HEK293 (cell line): ENCODE measurements around the gene DNAJB1.

ENCODE experiments used
- HOXD13 ChIP-seq: sonication (generic); formaldehyde crosslinking; IDR thresholded peaks from 2 replicates; pipeline ENCODE4 v1.8.0; 2022; ENCODE audit warnings: missing genetic modification reagents, borderline replicate concordance
- MZF1 ChIP-seq: fragments of 450-650 bp; formaldehyde crosslinking; IDR thresholded peaks from 2 replicates; pipeline ENCODE4 v1.5.1; 2017; ENCODE audit warnings: missing biosample characterization, missing genetic modification characterization, borderline replicate concordance
- SCRT1 ChIP-seq: fragments of 450-650 bp; formaldehyde crosslinking; IDR thresholded peaks from 2 replicates; pipeline ENCODE4 v1.5.1; 2016; ENCODE audit warnings: missing biosample characterization, missing genetic modification characterization, borderline replicate concordance
- ZEB2 ChIP-seq: fragments of 450-650 bp; formaldehyde crosslinking; IDR thresholded peaks from 2 replicates; pipeline ENCODE4 v1.5.1; 2016; ENCODE audit warnings: missing biosample characterization, missing genetic modification characterization
- ZNF133 ChIP-seq: fragments of 450-650 bp; formaldehyde crosslinking; IDR thresholded peaks from 2 replicates; pipeline ENCODE4 v1.5.1; 2016; ENCODE audit warnings: missing biosample characterization, missing genetic modification characterization
- ZNF157 ChIP-seq: fragments of 450-650 bp; formaldehyde crosslinking; IDR thresholded peaks from 2 replicates; pipeline ENCODE4 v1.5.1; 2016; ENCODE audit warnings: missing biosample characterization, missing genetic modification characterization
- ZNF248 ChIP-seq: fragments of 450-650 bp; formaldehyde crosslinking; IDR thresholded peaks from 2 replicates; pipeline ENCODE4 v1.5.1; 2017; ENCODE audit warnings: missing biosample characterization, missing genetic modification characterization
- ZNF48 ChIP-seq: fragments of 450-650 bp; formaldehyde crosslinking; IDR thresholded peaks from 2 replicates; pipeline ENCODE4 v1.5.1; 2016; ENCODE audit warnings: missing biosample characterization, missing genetic modification characterization
- ZNF596 ChIP-seq: fragments of 450-650 bp; IDR thresholded peaks from 2 replicates; pipeline ENCODE4 v1.5.0; 2018; ENCODE audit warnings: missing biosample characterization, mild to moderate bottlenecking, missing genetic modification characterization, moderate library complexity
- TF ChIP-seq, protein P1 (sequence below): fragments of 450-650 bp; formaldehyde crosslinking; IDR thresholded peaks from 2 replicates; pipeline ENCODE4 v1.5.1; 2016; ENCODE audit warnings: missing biosample characterization, missing genetic modification characterization

Gene DNAJB1

GRCh38 chr19:14467391-14467790 lies 50.8 kb downstream of the DNAJB1 start (continued):
- TF ChIP-seq, protein P1, sequence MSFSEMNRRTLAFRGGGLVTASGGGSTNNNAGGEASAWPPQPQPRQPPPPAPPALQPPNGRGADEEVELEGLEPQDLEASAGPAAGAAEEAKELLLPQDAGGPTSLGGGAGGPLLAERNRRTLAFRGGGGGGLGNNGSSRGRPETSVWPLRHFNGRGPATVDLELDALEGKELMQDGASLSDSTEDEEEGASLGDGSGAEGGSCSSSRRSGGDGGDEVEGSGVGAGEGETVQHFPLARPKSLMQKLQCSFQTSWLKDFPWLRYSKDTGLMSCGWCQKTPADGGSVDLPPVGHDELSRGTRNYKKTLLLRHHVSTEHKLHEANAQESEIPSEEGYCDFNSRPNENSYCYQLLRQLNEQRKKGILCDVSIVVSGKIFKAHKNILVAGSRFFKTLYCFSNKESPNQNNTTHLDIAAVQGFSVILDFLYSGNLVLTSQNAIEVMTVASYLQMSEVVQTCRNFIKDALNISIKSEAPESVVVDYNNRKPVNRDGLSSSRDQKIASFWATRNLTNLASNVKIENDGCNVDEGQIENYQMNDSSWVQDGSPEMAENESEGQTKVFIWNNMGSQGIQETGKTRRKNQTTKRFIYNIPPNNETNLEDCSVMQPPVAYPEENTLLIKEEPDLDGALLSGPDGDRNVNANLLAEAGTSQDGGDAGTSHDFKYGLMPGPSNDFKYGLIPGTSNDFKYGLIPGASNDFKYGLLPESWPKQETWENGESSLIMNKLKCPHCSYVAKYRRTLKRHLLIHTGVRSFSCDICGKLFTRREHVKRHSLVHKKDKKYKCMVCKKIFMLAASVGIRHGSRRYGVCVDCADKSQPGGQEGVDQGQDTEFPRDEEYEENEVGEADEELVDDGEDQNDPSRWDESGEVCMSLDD, result no peak
- TF ChIP-seq ZNF48 (tag by site-specific recombination), result no peak
- TF ChIP-seq HOXD13, result no peak
- TF ChIP-seq ZEB2 (tag by site-specific recombination), result no peak
- no peak for TF ChIP-seq ZNF248
- TF ChIP-seq MZF1 (tag by site-specific recombination), result no peak
- TF ChIP-seq SCRT1 (tag by site-specific recombination), result no peak
- TF ChIP-seq ZNF157, result no peak
- TF ChIP-seq ZNF596 (tag by site-specific recombination), result no peak
- no peak for TF ChIP-seq ZNF133 (tag by site-specific recombination)
